ENCODE data around the gene PRIMPOL. TPM values are rescaled to one million over a fixed set of nuclear protein-coding genes. Genes with fewer than 3 reads are reported as not detected.

PRIMPOL gene
- polyA plus RNA-seq, 1 experiment, result 12.2 TPM

DNA sequence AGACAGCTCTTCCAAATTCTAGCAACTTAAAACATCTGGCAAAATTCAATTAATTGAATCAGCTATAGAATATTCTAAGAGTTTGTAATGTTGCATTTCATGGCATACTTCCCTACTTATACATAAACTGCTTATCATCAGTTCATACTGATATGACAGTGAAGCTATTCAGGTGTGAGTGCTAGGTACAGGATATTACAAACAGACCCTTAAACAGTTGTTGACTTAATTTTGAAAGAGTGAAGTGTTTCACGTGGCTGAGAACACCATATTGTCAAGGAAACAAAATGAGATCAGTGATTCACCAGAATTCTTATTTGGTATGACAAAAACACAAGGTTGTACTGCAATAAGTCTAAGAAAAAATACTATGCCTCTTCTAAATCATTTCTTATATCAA is 56.9 kb downstream of the PRIMPOL start:
- ChIA-PET POLR2A (no interaction called here), CTCF (interaction anchor here (0.5 kb wide), 1 partner anchor 143 kb away, joined by 3 read pairs; no protein-coding TSS in a partner anchor)
- no peak overlapping the region for H3K4me3 ChIP-seq (ENCODE audit: low read depth, low read length)

GRCh38 chr4:184712322-184712721 is 62.8 kb downstream of the PRIMPOL start:
- DNase-seq (ENCODE audit: low read depth, low spot score), result no peak
- no peaks in the 10 kb centered on the region for H3K9me3 ChIP-seq (ENCODE audit: control insufficient read depth, insufficient read depth, low read length)
- ChIA-PET POLR2A (no interaction called here), CTCF (no interaction called here)
- H3K27ac ChIP-seq (ENCODE audit: low read depth, low read length), result no peak overlapping the region
- no peak for TF ChIP-seq CTCF (IDR thresholded peaks at IDR 0.05; ENCODE audit: low read depth, low read length)
- no peaks in the 10 kb centered on the region for H3K27me3 ChIP-seq (ENCODE audit: control insufficient read depth, insufficient read depth, low read length)
- H3K4me3 ChIP-seq (ENCODE audit: low read depth, low read length), result no peak overlapping the region

More for the DNA sequence above, 56.9 kb downstream of the PRIMPOL start:
- H3K27ac ChIP-seq (ENCODE audit: low read depth, low read length), result no peak overlapping the region
- H3K9me3 ChIP-seq (ENCODE audit: control insufficient read depth, insufficient read depth, low read length), result no peaks in the 10 kb centered on the region
- TF ChIP-seq CTCF (IDR thresholded peaks at IDR 0.05; ENCODE audit: low read depth, low read length), result no peak
- no peaks in the 10 kb centered on the region for H3K27me3 ChIP-seq (ENCODE audit: control insufficient read depth, insufficient read depth, low read length)
- DNase-seq (ENCODE audit: low read depth, low spot score), result no peak

DNA sequence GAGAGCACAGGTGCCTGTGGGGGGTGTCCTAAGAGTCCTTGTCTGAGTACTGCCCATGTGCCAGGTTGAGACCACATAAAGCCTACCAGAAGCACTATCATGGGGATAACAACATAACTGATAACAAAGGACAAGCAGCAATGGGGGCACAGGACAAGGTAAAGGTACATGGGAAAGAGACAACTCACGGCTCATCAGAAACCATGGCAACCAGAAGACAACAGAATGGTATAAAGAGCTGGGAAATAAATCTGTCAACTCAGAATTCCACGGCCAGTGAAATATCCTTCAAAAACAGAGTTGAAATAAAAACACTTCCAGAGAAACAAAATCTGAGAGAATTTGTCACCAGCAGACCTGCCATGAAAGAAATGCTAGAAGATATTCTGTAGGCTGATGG is 64.3 kb downstream of the PRIMPOL start:
- no peak for TF ChIP-seq CTCF (IDR thresholded peaks at IDR 0.05; ENCODE audit: low read depth, low read length)
- ChIA-PET CTCF (interaction anchor here (0.6 to 1.6 kb wide), 2 partner anchors 19 to 450 kb away, joined by 4 to 5 read pairs; no protein-coding TSS in a partner anchor), POLR2A (interaction anchor here (0.6 kb wide), 1 partner anchor 61 kb away, joined by 3 read pairs; no protein-coding TSS in a partner anchor)

GRCh38 chr4:184715526-184715925 is 66.0 kb downstream of the PRIMPOL start:
- Histone ChIP-seq H3K27ac (ENCODE audit: low read depth, low read length) (no peak overlapping the region), H3K27me3 (ENCODE audit: control insufficient read depth, insufficient read depth, low read length) (no peaks in the 10 kb centered on the region), H3K4me3 (ENCODE audit: low read depth, low read length) (no peak overlapping the region), H3K9me3 (ENCODE audit: control insufficient read depth, insufficient read depth, low read length) (no peaks in the 10 kb centered on the region)
- no peak for DNase-seq (ENCODE audit: low read depth, low spot score)
- POLR2A ChIA-PET, result interaction anchor here (0.6 kb wide), 1 partner anchor 16 kb away, joined by 3 read pairs; no protein-coding TSS in a partner anchor
- no peak for TF ChIP-seq CTCF (IDR thresholded peaks at IDR 0.05; ENCODE audit: low read depth, low read length)
- CTCF ChIA-PET, result interaction anchor here (0.7 kb wide), 1 partner anchor 380 kb away, joined by 3 read pairs; no protein-coding TSS in a partner anchor

More for the DNA sequence above, 64.3 kb downstream of the PRIMPOL start:
- H3K4me3 ChIP-seq (ENCODE audit: low read depth, low read length), result no peak overlapping the region
- H3K27ac ChIP-seq (ENCODE audit: low read depth, low read length), result no peak overlapping the region
- DNase-seq (ENCODE audit: low read depth, low spot score), result no peak
- H3K27me3 ChIP-seq (ENCODE audit: control insufficient read depth, insufficient read depth, low read length), result no peaks in the 10 kb centered on the region
- no peaks in the 10 kb centered on the region for H3K9me3 ChIP-seq (ENCODE audit: control insufficient read depth, insufficient read depth, low read length)

GRCh38 chr4:184719407-184719806 is 69.9 kb downstream of the PRIMPOL start:
- Histone ChIP-seq H3K4me3 (ENCODE audit: low read depth, low read length) (no peak overlapping the region), H3K27me3 (ENCODE audit: control insufficient read depth, insufficient read depth, low read length) (no peaks in the 10 kb centered on the region), H3K9me3 (ENCODE audit: control insufficient read depth, insufficient read depth, low read length) (no peaks in the 10 kb centered on the region), H3K27ac (ENCODE audit: low read depth, low read length) (no peak overlapping the region)
- no peak for DNase-seq (ENCODE audit: low read depth, low spot score)
- ChIA-PET POLR2A (no interaction called here), CTCF (no interaction called here)
- no peak for TF ChIP-seq CTCF (IDR thresholded peaks at IDR 0.05; ENCODE audit: low read depth, low read length)

All from AG04450 (cell line).